GM21423 (cell line): ENCODE results near the gene TMBIM1.
"Not testable (repeated sequence)": the region's sequence is repeated elsewhere in the genome, so short reads cannot be mapped to it uniquely, and the experiment has no call there.

ENCODE experiments used
- ATAC-seq: cut with Tn5 transposase; IDR thresholded peaks from one replicate; pipeline ENCODE4 v1.9.1; 2021; ENCODE audit warnings: mild to moderate bottlenecking, moderate library complexity; ENCODE audit not compliant: unreplicated experiment

TMBIM1 gene

GRCh38 chr2:218319813-218320365 lies 27.6 kb upstream of the TMBIM1 start:
- no peak for ATAC-seq

GRCh38 chr2:218318241-218318640 lies 25.9 kb upstream of the TMBIM1 start:
- no peak for ATAC-seq

DNA sequence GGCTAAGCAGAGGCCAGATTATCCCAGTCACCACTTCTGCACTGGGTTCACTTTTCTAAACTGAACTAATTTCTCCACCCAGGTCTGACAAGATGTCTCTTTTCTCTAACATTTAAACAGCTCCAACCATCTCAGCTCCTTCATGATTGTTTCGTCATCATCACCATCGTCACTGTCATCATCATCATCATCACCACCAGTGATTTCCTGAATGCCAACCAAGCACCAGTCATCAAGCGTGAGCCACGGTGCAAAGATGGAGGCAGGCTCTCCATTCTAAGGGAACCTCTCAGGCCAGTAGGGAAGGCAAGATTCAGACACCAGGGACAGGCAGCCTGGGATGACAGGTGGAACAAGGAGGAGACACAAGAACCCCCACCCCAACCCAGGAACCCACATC lies 25.5 kb upstream of the TMBIM1 start:
- ATAC-seq, result no peak

DNA sequence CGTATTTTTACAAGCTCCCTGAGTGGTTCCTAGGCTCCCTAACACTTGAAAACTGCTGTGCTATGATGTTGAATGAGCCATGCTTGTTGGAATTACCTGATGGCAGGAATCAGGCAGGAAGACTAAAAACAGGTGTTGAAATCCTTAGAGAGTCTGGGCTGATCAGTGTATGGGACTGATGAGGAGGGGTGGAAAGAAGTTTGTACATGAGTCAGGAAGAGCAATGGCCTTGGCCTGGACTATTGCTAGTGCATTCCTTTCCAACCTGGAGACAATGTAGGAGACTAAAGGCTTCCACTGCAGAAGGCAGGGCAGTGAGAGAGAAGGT lies 25.0 kb upstream of the TMBIM1 start:
- ATAC-seq, result no peak

DNA sequence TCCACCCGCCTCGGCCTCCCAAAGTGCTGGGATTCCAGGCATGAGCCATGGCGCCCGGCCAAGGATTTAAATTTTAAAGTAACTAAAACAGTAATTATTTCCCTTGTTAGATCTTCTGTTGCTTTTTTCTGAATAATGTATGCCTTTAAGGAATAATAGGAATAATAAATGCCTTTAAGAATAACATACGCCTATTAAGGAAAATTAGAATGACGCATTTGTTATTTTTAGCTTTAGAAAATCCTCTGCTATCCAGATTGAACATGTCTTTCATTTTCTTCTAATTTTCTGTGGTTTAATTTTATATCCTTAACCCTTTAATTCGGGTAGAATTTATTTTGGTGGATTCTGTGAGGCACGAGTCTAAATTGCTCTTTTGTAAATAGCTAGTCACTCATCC lies 23.1 kb upstream of the TMBIM1 start:
- ATAC-seq, result no peak

- not testable (repeated sequence) for ATAC-seq
Observed at GRCh38 chr2:218314764-218315163, 22.5 kb upstream of the TMBIM1 start.

GRCh38 chr2:218313356-218313755 lies 21.1 kb upstream of the TMBIM1 start:
- no peak for ATAC-seq

DNA sequence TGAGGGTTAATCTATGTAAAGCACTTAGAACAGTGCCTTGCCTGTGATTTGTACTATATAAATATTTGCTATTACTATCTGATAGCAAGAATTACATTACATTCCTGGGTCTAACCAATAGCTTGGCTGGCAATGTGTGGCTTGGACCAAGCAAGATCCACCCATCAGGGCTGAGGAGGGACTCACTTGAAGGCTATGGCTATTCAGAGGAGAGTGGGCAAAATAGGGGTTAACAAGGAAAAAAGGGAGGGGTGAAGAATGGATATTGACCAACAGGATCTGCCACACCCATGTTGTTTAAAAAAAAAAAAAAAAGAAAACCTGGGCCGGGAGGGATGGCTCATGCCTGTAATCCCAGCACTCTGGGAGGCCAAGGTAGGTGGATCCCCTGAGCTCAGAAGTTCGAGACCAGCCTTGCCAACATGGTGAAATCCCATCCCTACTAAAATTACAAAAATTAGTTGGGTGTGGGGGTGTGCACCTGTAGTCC lies 20.0 kb upstream of the TMBIM1 start:
- no peak for ATAC-seq

GRCh38 chr2:218311541-218312266 lies 19.4 kb upstream of the TMBIM1 start:
- ATAC-seq, result not testable (repeated sequence)

GRCh38 chr2:218310853-218311540 lies 18.7 kb upstream of the TMBIM1 start:
- ATAC-seq, result no peak

GRCh38 chr2:218307415-218308090 lies 15.2 kb upstream of the TMBIM1 start:
- ATAC-seq, result no peak

DNA sequence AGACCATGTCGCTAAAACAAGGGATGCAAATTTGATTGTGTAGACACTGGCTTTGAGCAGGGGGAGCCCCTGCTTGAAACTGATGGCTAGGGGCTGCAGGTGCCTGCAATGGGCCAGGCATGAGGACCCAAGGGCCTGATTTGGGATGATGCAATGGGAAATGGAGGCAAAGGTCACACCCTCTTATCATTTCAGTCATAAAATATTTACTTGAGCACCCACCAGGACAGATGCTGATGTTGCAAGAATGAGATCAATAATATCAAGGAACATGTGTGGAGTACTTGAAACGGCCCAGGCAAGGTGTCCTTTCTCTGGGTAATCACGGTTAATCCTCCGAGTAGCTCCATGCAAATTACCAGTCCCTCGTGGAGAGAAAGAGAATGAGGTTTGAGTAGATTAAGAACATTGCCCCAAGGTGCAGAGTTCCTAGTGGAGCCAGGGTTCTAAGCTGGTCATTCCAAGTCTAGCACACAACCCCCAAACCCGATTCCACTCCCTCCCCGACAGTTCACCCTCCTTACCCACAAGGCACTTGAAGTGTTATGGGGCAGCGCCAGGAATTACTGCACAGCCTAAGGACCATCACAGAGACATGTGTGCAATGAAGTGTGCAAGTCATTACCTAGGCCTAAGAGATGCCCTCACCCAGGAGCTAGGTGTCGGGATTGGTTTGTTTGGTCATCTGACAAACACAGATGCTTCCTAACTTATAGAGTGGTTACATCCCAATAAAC lies 14.0 kb upstream of the TMBIM1 start:
- ATAC-seq, result no peak

DNA sequence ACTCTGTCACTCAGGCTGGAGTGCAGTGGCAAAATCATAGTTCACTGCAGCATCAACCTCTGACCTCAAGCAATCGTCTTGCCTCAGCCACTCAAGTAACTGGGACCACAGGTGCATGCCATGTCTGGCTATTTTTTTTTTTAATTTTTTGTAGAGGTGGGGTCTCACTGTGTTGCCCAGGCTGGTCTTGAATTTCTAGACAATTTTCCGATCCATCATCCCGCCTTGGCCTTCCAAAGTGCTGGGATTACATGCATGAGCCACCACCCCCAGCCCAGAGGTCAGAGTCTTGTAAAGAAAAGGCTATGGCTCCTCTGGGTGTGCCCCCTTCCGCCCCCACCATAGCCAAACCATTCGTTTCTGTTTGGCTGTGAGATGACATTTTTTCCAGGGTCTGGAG lies 13.1 kb upstream of the TMBIM1 start:
- no peak for ATAC-seq

DNA sequence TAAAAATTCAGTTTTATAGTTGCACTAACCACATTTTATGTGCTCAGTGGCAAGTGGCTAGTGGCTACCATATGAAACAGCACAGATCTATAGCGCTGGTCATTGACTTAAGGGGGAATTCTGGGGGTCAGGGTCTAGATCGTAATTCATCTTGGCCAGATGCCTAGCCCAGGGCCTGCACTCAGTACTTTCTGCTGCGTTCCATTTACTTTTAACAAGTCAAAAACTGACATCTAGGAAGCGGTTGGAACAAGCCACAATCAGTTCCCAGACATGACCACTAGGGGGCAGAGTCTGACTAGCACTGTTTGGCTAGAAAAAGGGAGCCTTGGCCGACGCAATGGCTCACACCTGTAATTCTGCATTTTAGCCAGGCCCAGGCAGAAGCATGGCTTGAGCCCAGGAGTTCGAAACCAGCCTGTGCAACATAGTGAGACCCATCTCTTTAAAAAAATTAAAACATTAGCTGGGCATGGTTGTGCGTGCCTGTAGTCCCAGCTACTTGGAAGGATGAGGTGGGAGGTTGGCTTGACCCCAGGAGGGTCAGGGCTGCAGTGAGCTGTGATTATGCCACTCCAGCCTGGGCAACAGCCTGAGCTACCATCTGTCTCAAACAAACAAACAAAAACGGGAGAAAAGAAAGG lies 9.0 kb upstream of the TMBIM1 start:
- ATAC-seq, result peak; percentile 82

- no peak for ATAC-seq
Observed at GRCh38 chr2:218300141-218300540, 7.8 kb upstream of the TMBIM1 start.

DNA sequence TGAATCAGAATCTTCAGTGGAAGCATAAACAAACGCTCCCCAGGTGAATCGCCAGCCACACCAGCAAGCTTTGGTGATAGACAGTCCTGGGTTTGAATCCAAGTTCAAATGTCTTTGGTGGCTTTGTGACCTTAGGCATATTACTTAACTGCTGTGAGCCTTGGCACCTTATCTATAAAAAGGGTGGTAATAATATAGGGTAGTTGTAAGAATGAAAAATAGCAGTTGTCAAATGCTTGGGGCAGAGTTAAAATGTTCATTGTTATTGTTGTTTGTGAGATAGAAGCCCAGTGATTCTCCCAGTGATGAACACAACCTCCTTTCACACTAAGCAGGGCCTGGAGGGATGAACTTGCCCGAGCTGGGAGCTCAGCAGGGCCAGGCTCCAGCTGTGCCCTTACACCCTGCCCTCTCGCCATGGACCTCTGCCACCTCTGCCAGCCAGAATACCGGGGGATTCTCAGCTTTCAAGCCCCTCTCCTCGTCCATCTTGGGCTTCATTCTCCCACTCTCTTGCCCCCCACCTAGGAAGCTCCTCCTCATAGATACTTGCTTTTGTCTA lies 6.1 kb upstream of the TMBIM1 start:
- no peak for ATAC-seq

- ATAC-seq, result no peak
Observed at GRCh38 chr2:218296847-218297246, 4.5 kb upstream of the TMBIM1 start.

- ATAC-seq, result no peak
Observed at GRCh38 chr2:218296200-218296599, 3.9 kb upstream of the TMBIM1 start.

DNA sequence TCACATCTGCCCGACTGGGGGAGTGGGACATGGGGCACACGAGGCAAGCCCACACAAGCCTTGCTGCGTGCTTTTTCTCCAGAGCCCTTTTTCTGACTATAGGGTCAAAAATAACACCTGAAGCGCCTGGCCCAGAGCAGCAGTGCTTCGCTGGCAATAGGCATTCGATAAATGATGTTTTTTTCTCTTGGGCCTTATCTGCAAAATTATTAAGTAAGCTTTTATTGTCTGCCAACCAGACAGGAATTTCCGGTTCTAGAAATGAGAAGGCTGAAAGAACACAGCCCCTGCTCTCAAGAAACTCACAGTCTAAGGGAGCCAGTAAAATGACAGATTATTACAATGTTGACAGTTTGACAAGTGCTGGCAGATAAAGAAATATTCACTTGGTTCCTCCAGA lies 2.7 kb upstream of the TMBIM1 start:
- ATAC-seq, result no peak

- ATAC-seq, result no peak
Observed at GRCh38 chr2:218294430-218295022, 2.2 kb upstream of the TMBIM1 start.
